Measurements from ENCODE around the gene PAXX. TPM values are rescaled to one million over a fixed set of nuclear protein-coding genes. Genes with fewer than 3 reads are reported as not detected.

PAXX gene
- total RNA-seq, 1 experiment from 2014 or later, result 89.0 TPM

DNA sequence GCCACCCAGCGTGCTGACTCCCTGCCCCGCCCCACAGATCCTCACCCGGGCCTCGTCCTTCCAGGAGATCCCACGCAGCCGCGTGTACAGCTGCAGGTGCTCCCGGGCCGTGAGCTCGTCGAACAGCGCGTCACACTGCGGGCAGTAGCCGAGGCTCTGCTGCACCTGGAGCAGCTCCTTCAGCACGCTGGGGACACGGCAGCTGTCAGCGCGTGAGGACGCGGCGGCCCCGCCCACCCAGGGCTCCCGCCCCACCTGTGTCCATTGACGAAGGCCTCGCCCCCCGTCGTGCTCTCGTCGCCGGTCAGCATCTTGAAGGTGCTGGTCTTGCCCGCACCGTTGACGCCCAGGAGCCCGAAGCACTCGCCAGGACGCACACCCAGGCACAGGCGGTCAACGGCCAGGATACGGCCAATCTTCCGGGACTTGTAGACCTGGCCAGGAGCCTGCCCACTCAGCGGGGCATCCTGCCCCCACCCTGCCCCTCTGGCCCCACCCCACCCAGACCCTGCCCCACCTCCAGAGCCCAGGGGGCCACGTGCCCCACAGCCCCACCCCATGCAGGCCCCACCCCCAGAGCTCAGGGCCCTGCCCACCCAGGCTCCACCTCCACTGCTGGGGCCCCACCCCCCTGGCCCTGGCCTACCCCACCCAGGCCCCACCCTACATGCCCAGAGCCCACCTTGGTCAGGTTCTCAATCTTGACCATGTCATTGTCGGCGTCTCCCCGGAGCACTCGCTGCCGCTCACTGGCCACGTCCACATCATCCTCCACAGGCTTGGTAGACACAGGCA lies 17.9 kb downstream of the PAXX start:
- Histone ChIP-seq H3K36me3 (ENCODE audit: control insufficient read depth in 1 of 2, insufficient read depth in 2 of 2, low read length in 2 of 2) (peaks cover 5 to 15% of the 10 kb centered on the region in 2 experiments; a peak in 3 of 4 replicates), H2AFZ (ENCODE audit: low read depth, low read length, poor library complexity, severe bottlenecking) (no peak overlapping the region), H3K4me1 (ENCODE audit: control insufficient read depth in 1 of 2, insufficient read depth in 2 of 2, low read length in 2 of 2) (no peaks in the 10 kb centered on the region), H3K27me3 (ENCODE audit: insufficient read depth, low read length) (no peaks in the 10 kb centered on the region), H3K79me2 (ENCODE audit: insufficient read depth, low read length) (no peaks in the 10 kb centered on the region), H4K20me1 (ENCODE audit: insufficient read depth) (no peaks in the 10 kb centered on the region), H3K4me3 (replicated peaks in 1 of 2; ENCODE audit: low read depth in 1 of 2, low read length in 2 of 2) (no peak overlapping the region), H3K9me3 (ENCODE audit: control insufficient read depth in 1 of 2, insufficient read depth in 1 of 2, low read depth in 1 of 2, low read length in 2 of 2) (peaks cover 0 to 3% of the 10 kb centered on the region in 2 experiments; a peak in 1 of 4 replicates), H3K27ac (ENCODE audit: low read depth, low read length) (no peak overlapping the region), H3K9ac (ENCODE audit: low read length) (no peak overlapping the region), H3K9me2 (ENCODE audit: insufficient read depth) (no peaks in the 10 kb centered on the region), H3K4me2 (ENCODE audit: low read length) (no peak overlapping the region)
- DNase-seq (ENCODE audit: low read depth, low spot score), result no peak
- no TSS peak for BruUV-seq (replicated peaks)
- ATAC-seq, result peak; percentile 38; the same call in 1 of the 2 replicates
- POLR2A ChIA-PET, result interaction anchor here (0.6 kb wide), 1 partner anchor 59 kb away, joined by 4 read pairs; no protein-coding TSS in a partner anchor
- TF ChIP-seq CEBPB (IDR thresholded peaks at IDR 0.05; ENCODE audit: low read depth) (no peak), POLR2AphosphoS5 (IDR thresholded peaks at IDR 0.05; ENCODE audit: low read depth, low read length) (no peak), EGR1 (IDR thresholded peaks at IDR 0.05; ENCODE audit: low read depth) (no peak), TCF7L2 (IDR thresholded peaks at IDR 0.05; ENCODE audit: borderline replicate concordance, extremely low read depth, insufficient read depth, insufficient read length) (no peak), SP1 (IDR thresholded peaks at IDR 0.05; ENCODE audit: low read depth) (no peak)
- TF ChIP-seq, protein P1, sequence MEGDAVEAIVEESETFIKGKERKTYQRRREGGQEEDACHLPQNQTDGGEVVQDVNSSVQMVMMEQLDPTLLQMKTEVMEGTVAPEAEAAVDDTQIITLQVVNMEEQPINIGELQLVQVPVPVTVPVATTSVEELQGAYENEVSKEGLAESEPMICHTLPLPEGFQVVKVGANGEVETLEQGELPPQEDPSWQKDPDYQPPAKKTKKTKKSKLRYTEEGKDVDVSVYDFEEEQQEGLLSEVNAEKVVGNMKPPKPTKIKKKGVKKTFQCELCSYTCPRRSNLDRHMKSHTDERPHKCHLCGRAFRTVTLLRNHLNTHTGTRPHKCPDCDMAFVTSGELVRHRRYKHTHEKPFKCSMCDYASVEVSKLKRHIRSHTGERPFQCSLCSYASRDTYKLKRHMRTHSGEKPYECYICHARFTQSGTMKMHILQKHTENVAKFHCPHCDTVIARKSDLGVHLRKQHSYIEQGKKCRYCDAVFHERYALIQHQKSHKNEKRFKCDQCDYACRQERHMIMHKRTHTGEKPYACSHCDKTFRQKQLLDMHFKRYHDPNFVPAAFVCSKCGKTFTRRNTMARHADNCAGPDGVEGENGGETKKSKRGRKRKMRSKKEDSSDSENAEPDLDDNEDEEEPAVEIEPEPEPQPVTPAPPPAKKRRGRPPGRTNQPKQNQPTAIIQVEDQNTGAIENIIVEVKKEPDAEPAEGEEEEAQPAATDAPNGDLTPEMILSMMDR (IDR thresholded peaks at IDR 0.05 in 2 of 3, conservative IDR thresholded peaks at IDR 0.05 in 1 of 3; ENCODE audit: borderline replicate concordance in 1 of 3, insufficient read depth in 1 of 3, low read depth in 2 of 3, low read length in 2 of 3), result no peak
- TF ChIP-seq, protein P2, sequence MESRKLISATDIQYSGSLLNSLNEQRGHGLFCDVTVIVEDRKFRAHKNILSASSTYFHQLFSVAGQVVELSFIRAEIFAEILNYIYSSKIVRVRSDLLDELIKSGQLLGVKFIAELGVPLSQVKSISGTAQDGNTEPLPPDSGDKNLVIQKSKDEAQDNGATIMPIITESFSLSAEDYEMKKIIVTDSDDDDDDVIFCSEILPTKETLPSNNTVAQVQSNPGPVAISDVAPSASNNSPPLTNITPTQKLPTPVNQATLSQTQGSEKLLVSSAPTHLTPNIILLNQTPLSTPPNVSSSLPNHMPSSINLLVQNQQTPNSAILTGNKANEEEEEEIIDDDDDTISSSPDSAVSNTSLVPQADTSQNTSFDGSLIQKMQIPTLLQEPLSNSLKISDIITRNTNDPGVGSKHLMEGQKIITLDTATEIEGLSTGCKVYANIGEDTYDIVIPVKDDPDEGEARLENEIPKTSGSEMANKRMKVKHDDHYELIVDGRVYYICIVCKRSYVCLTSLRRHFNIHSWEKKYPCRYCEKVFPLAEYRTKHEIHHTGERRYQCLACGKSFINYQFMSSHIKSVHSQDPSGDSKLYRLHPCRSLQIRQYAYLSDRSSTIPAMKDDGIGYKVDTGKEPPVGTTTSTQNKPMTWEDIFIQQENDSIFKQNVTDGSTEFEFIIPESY (IDR thresholded peaks at IDR 0.05; ENCODE audit: extremely low read depth, insufficient replicate concordance, low read length), result no peak
- intact Hi-C loops (cut with micrococcal nuclease), result no loop called here
- CTCF ChIA-PET, result no interaction called here
- RAD21 ChIA-PET (ENCODE audit: low non-redundant PET in 1 of 2, low total read pairs in 2 of 2, uncharacterized antibody in 2 of 2, unreplicated experiment in 2 of 2), result interaction anchor here in 1 of 2 experiments (0.6 kb wide), 1 partner anchor 62 kb away, joined by 3 read pairs; no protein-coding TSS in a partner anchor

Data from HCT116 (cell line).